B cell (primary cell): ENCODE results near the gene SPTBN2. TPM values are rescaled to one million over a fixed set of nuclear protein-coding genes. Genes with fewer than 3 reads are reported as not detected.

Experiments
- ATAC-seq: fragments of 200-7000 bp; cut with Tn5 transposase; one replicate; pipeline ENCODE4 v1.10.0; 2021; ENCODE audit warnings: low read depth, mild to moderate bottlenecking, moderate number of reproducible peaks, moderate library complexity
- CTCF ChIA-PET: fragments of 350-600 bp; sonication (Branson Sonifier 250); formaldehyde crosslinking; loops from one replicate; lab custom pipeline; 2021; ENCODE audit warnings: antibody characterized with exemption, inconsistent platforms; lab: Charles Lee
- POLR2A ChIA-PET: fragments of 350-600 bp; sonication (Branson Sonifier 250); formaldehyde crosslinking; loops from one replicate; lab custom pipeline; 2021; ENCODE audit warnings: antibody characterized with exemption; lab: Charles Lee
- DNase-seq: peaks from one replicate; pipeline ENCODE4 v3.0.0; 2013
- H2AFZ ChIP-seq: 2 replicates; pipeline ENCODE4 v1.6.1; 2012; ENCODE audit warnings: mild to moderate bottlenecking, low read depth, low read length; ENCODE audit not compliant: insufficient read depth, poor library complexity, severe bottlenecking
- H3K27ac ChIP-seq, 2 donors: 1 replicate in 1 of 2; 2 replicates in 1 of 2; pipeline ENCODE4 v1.5.1; 2012 to 2013; ENCODE audit warnings: low read length in 2 of 2, mild to moderate bottlenecking in 2 of 2, moderate library complexity in 1 of 2
- H3K27me3 ChIP-seq, 4 experiments: fragments of 200-600 bp in 1 of 4; sonication (generic) in 1 of 4; replicated peaks in 1 of 4; 1 replicate in 2 of 4; 2 replicates in 2 of 4; pipeline versions ENCODE4 v1.6.1 to v1.7.0; 2013 to 2016; ENCODE audit warnings: low read length in 3 of 4, mild to moderate bottlenecking in 2 of 4, mixed read lengths in 1 of 4, moderate library complexity in 1 of 4; ENCODE audit not compliant: insufficient read depth in 4 of 4, control insufficient read depth in 3 of 4; ENCODE audit errors: control extremely low read depth in 1 of 4
- H3K36me3 ChIP-seq, 2 experiments: replicated peaks in 1 of 2; 1 replicate in 1 of 2; 2 replicates in 1 of 2; pipeline versions ENCODE4 v1.6.1 to v1.7.1; 2013; ENCODE audit warnings: low read length in 1 of 2; ENCODE audit not compliant: insufficient read depth in 2 of 2, control insufficient read depth in 1 of 2; ENCODE audit errors: control extremely low read depth in 1 of 2, extremely low read depth in 1 of 2
- H3K4me1 ChIP-seq, 2 donors: fragments of 200-600 bp in 1 of 2; sonication (generic) in 1 of 2; 1 replicate in 1 of 2; 2 replicates in 1 of 2; pipeline versions ENCODE4 v1.5.1 to v1.6.1; 2013 to 2017; ENCODE audit warnings: low read length in 2 of 2; ENCODE audit not compliant: control insufficient read depth in 2 of 2, insufficient read depth in 2 of 2
- H3K4me2 ChIP-seq: replicated peaks from 2 replicates; pipeline ENCODE3; 2012; ENCODE audit warnings: mild to moderate bottlenecking, low read depth, low read length; ENCODE audit not compliant: poor library complexity, severe bottlenecking
- H3K4me3 ChIP-seq, 5 experiments: fragments of 200-600 bp in 1 of 5; sonication (generic) in 1 of 5; 1 replicate in 3 of 5; 2 replicates in 2 of 5; pipeline versions ENCODE4 v1.5.1 to v1.7.0; 2011 to 2016; ENCODE audit warnings: low read length in 4 of 5, mild to moderate bottlenecking in 4 of 5, low read depth in 2 of 5, control low read depth in 1 of 5, moderate library complexity in 1 of 5; ENCODE audit not compliant: insufficient read depth in 1 of 5; ENCODE audit errors: control extremely low read depth in 1 of 5, extremely low read depth in 1 of 5
- H3K79me2 ChIP-seq: fragments of 200-600 bp; sonication (generic); one replicate; pipeline ENCODE4 v1.6.0; 2016; ENCODE audit warnings: low read length; ENCODE audit not compliant: control insufficient read depth, insufficient read depth
- H3K9ac ChIP-seq: fragments of 200-600 bp; sonication (generic); 2 replicates; pipeline ENCODE4 v1.6.1; 2017; ENCODE audit warnings: mild to moderate bottlenecking, low read length, moderate library complexity
- H3K9me3 ChIP-seq, 3 donors: one replicate each; pipeline versions ENCODE4 v1.6.1 to v1.7.1; 2013; ENCODE audit warnings: low read length in 2 of 3; ENCODE audit not compliant: control insufficient read depth in 2 of 3, insufficient read depth in 1 of 3; ENCODE audit errors: control extremely low read depth in 1 of 3
- H4K20me1 ChIP-seq: 2 replicates; pipeline ENCODE4 v1.6.0; 2012; ENCODE audit warnings: mild to moderate bottlenecking, low read length; ENCODE audit not compliant: insufficient read depth, control insufficient read depth, poor library complexity, severe bottlenecking
- H3K27ac Mint-ChIP-seq: one replicate; pipeline ENCODE4 v1.8.0; 2021; ENCODE audit warnings: mixed read lengths
- H3K27me3 Mint-ChIP-seq: one replicate; pipeline ENCODE4 v1.8.0; 2021; ENCODE audit warnings: mixed read lengths
- H3K4me1 Mint-ChIP-seq: one replicate; pipeline ENCODE4 v1.8.0; 2021; ENCODE audit warnings: mixed read lengths
- H3K4me3 Mint-ChIP-seq: one replicate; pipeline ENCODE4 v1.8.0; 2021; ENCODE audit warnings: mixed read lengths
- H3K9me3 Mint-ChIP-seq: one replicate; pipeline ENCODE4 v1.8.0; 2022; ENCODE audit warnings: mixed read lengths; ENCODE audit not compliant: insufficient read depth
- CTCF ChIP-seq: fragments of 200-600 bp; IDR thresholded peaks from one replicate; pipeline ENCODE4 v1.8.0; 2022; ENCODE audit warnings: antibody characterized with exemption, mild to moderate bottlenecking
- EZH2 ChIP-seq: IDR thresholded peaks from 2 replicates; pipeline ENCODE4 v1.6.1; 2012; ENCODE audit warnings: borderline replicate concordance, low read depth, mild to moderate bottlenecking, moderate library complexity, low read length; ENCODE audit not compliant: insufficient read depth, poor library complexity, severe bottlenecking
- WGBS: methylation state at CpG from one replicate; pipeline ENCODE4 v1.1.5; 2013; ENCODE audit warnings: missing lambda C conversion rate; ENCODE audit not compliant: insufficient coverage; 5-methylcytosine and 5-hydroxymethylcytosine counted together
- intact Hi-C: fragments of 100-400 bp; cut with micrococcal nuclease; formaldehyde crosslinking; loops from one replicate; pipeline ENCODE4 v1.10.0; 2022
- polyA plus RNA-seq: library from polyadenylated mRNA; depleted of rRNA; stranded (reverse); fragments of >200 nt; gene quantifications from 2 replicates; pipeline ENCODE4 v1.2.3, GENCODE V29; 2012
- total RNA-seq, 2 donors: library from RNA; stranded (reverse); fragments of 120-200 nt in 1 of 2; gene quantifications; 1 replicate in 1 of 2; 2 replicates in 1 of 2; pipeline versions ENCODE4 v1.2.3 to v1.2.4, GENCODE V29; 2013 to 2022

The SPTBN2 gene
- total and polyA plus RNA-seq, 2 donors (not counting 1 experiment from before 2014, with no cell fraction given), result 0.67 to 1.2 TPM

GRCh38 chr11:66729447-66729846 is 431 bp upstream of the SPTBN2 start:
- Histone ChIP-seq H3K9ac (no peak overlapping the region), H3K9me3 (no peaks in the 10 kb centered on the region), H3K79me2 (no peaks in the 10 kb centered on the region), H4K20me1 (no peaks in the 10 kb centered on the region), H2AFZ (no peak overlapping the region), H3K4me1 (peaks cover 15 to 20% of the 10 kb centered on the region in 2 donors), H3K27me3 (peaks cover 0 to 42% (median 21%) of the 10 kb centered on the region in 4 experiments), H3K27ac (no peak overlapping the region), H3K4me2 (no peak overlapping the region), H3K4me3 (no peak overlapping the region), H3K36me3 (no peaks in the 10 kb centered on the region)
- TF ChIP-seq EZH2, result no peak
- no peak for TF ChIP-seq CTCF
- DNase-seq (no peak), ATAC-seq (no peak)
- H3K4me1 Mint-ChIP-seq, result peaks cover 19% of the 10 kb centered on the region
- WGBS, result 100% methylated on average over 1 of the region's 4 CpGs
- H3K27me3 Mint-ChIP-seq, result peaks cover 53% of the 10 kb centered on the region
- peak overlapping the region; percentile 93 for H3K4me3 Mint-ChIP-seq
- POLR2A ChIA-PET, result no interaction called here
- CTCF ChIA-PET, result no interaction called here
- intact Hi-C loops, result no loop called here
- H3K27ac Mint-ChIP-seq, result no peak overlapping the region
- no peaks in the 10 kb centered on the region for H3K9me3 Mint-ChIP-seq

GRCh38 chr11:66728038-66728692 is 851 bp downstream of the SPTBN2 start:
- H4K20me1 ChIP-seq, result no peaks in the 10 kb centered on the region
- peaks cover 0 to 43% (median 19%) of the 10 kb centered on the region in 4 experiments for H3K27me3 ChIP-seq
- no peaks in the 10 kb centered on the region for H3K9me3 ChIP-seq
- no peaks in the 10 kb centered on the region for H3K79me2 ChIP-seq
- H2AFZ ChIP-seq, result peak overlapping the region; percentile 86
- peak overlapping the region; percentile 98 for H3K4me2 ChIP-seq
- peak overlapping the region; percentile 67 for H3K9ac ChIP-seq
- DNase-seq, result no peak
- no peaks in the 10 kb centered on the region for H3K9me3 Mint-ChIP-seq
- POLR2A ChIA-PET, result interaction anchor here (0.5 to 0.6 kb wide), 2 partner anchors 51 to 98 kb away, joined by 5 to 8 read pairs; partner anchors contain the start of gene RBM4B
- TF ChIP-seq EZH2 (peak; percentile 29), CTCF (no peak)
- H3K27ac Mint-ChIP-seq, result peak overlapping the region; percentile 70
- ATAC-seq, result peak; percentile 50
- peaks cover 19% of the 10 kb centered on the region for H3K4me1 Mint-ChIP-seq
- no peak overlapping the region for H3K27ac ChIP-seq
- WGBS, result under 1% methylated on average over 114 of the region's 114 CpGs
- peak overlapping the region; percentile 9 to 72 (median 51) for H3K4me3 ChIP-seq
- CTCF ChIA-PET, result no interaction called here
- peaks cover 45% of the 10 kb centered on the region for H3K27me3 Mint-ChIP-seq
- no peaks in the 10 kb centered on the region for H3K36me3 ChIP-seq
- intact Hi-C loops, result loop anchor here (1.0 kb wide), 1 partner anchor 140 kb away; no protein-coding TSS in a partner anchor
- H3K4me1 ChIP-seq, result peaks cover 15 to 20% of the 10 kb centered on the region in 2 donors
- H3K4me3 Mint-ChIP-seq, result peak overlapping the region; percentile 93
